Nephron progenitor cell (in vitro differentiated cells): ENCODE data around the gene STMP1.
A peak's percentile ranks its signal among the peaks of the same experiment; 100 is the strongest.

ENCODE experiments used
- DNase-seq: peaks from one replicate; pipeline ENCODE4 v3.0.0; 2021
- H3K27ac Mint-ChIP-seq: 2 replicates; pipeline ENCODE4 v1.8.0; 2021; ENCODE audit warnings: mild to moderate bottlenecking, moderate library complexity, mixed read lengths
- H3K27me3 Mint-ChIP-seq: 2 replicates; pipeline ENCODE4 v1.8.0; 2021; ENCODE audit warnings: mild to moderate bottlenecking, low read depth, mixed read lengths; ENCODE audit not compliant: poor library complexity
- H3K36me3 Mint-ChIP-seq: 2 replicates; pipeline ENCODE4 v1.8.0; 2021; ENCODE audit warnings: low read depth, mixed read lengths
- H3K4me1 Mint-ChIP-seq: 2 replicates; pipeline ENCODE4 v1.8.0; 2021; ENCODE audit warnings: mixed read lengths
- H3K4me3 Mint-ChIP-seq: 2 replicates; pipeline ENCODE4 v1.8.0; 2021; ENCODE audit warnings: mild to moderate bottlenecking, moderate library complexity, mixed read lengths
- H3K9me3 Mint-ChIP-seq: 2 replicates; pipeline ENCODE4 v1.8.0; 2021; ENCODE audit warnings: mild to moderate bottlenecking, moderate library complexity, mixed read lengths
- CTCF ChIP-seq: fragments of 200-600 bp; sonication (generic); IDR thresholded peaks from 2 replicates; pipeline ENCODE4 v1.5.0; 2021; ENCODE audit warnings: antibody characterized with exemption

STMP1 gene

GRCh38 chr7:135672560-135673359, 10.4 kb downstream of the STMP1 start:
- DNase-seq, result no peak
- no peaks in the 10 kb centered on the region for H3K27me3 Mint-ChIP-seq
- TF ChIP-seq CTCF, result peak; percentile 74
- peaks cover 25% of the 10 kb centered on the region for H3K4me1 Mint-ChIP-seq
- peaks cover 41% of the 10 kb centered on the region for H3K36me3 Mint-ChIP-seq
- peak overlapping the region; percentile 62 for H3K27ac Mint-ChIP-seq
- H3K9me3 Mint-ChIP-seq, result peaks cover 13% of the 10 kb centered on the region
- H3K4me3 Mint-ChIP-seq, result no peak overlapping the region

GRCh38 chr7:135673360-135673706, 11.0 kb downstream of the STMP1 start:
- H3K4me3 Mint-ChIP-seq, result no peak overlapping the region
- peaks cover 41% of the 10 kb centered on the region for H3K36me3 Mint-ChIP-seq
- no peak for DNase-seq
- H3K27ac Mint-ChIP-seq, result peak overlapping the region; percentile 4
- peaks cover 25% of the 10 kb centered on the region for H3K4me1 Mint-ChIP-seq
- TF ChIP-seq CTCF, result no peak
- H3K27me3 Mint-ChIP-seq, result no peaks in the 10 kb centered on the region
- peaks cover 7% of the 10 kb centered on the region for H3K9me3 Mint-ChIP-seq

- peaks cover 36% of the 10 kb centered on the region for H3K36me3 Mint-ChIP-seq
- no peak overlapping the region for H3K4me3 Mint-ChIP-seq
- H3K27ac Mint-ChIP-seq, result no peak overlapping the region
- no peaks in the 10 kb centered on the region for H3K9me3 Mint-ChIP-seq
- peaks cover 4% of the 10 kb centered on the region for H3K27me3 Mint-ChIP-seq
- DNase-seq, result no peak
- no peak for TF ChIP-seq CTCF
- H3K4me1 Mint-ChIP-seq, result peaks cover 6% of the 10 kb centered on the region
These were observed 16.6 kb downstream of the STMP1 start for GRCh38 chr7:135678612-135679575.

- Mint-ChIP-seq H3K4me1 (peaks cover 12% of the 10 kb centered on the region), H3K36me3 (peaks cover 19% of the 10 kb centered on the region), H3K27ac (no peak overlapping the region), H3K27me3 (peaks cover 4% of the 10 kb centered on the region), H3K4me3 (no peak overlapping the region), H3K9me3 (no peaks in the 10 kb centered on the region)
- TF ChIP-seq CTCF, result no peak
- DNase-seq, result no peak
These were observed 19.4 kb downstream of the STMP1 start for GRCh38 chr7:135681762-135682161.

GRCh38 chr7:135682191-135682590, 19.9 kb downstream of the STMP1 start:
- Mint-ChIP-seq H3K27ac (peak overlapping the region; percentile 54), H3K36me3 (peaks cover 21% of the 10 kb centered on the region), H3K4me3 (no peak overlapping the region), H3K27me3 (peaks cover 4% of the 10 kb centered on the region), H3K4me1 (peaks cover 12% of the 10 kb centered on the region), H3K9me3 (no peaks in the 10 kb centered on the region)
- DNase-seq, result no peak
- TF ChIP-seq CTCF, result no peak
